Nephron progenitor cell (in vitro differentiated cells): ENCODE measurements around the gene LMX1B.

ENCODE experiments used
- DNase-seq: peaks from one replicate; pipeline ENCODE4 v3.0.0; 2021
- H3K27ac Mint-ChIP-seq: 2 replicates; pipeline ENCODE4 v1.8.0; 2021; ENCODE audit warnings: mild to moderate bottlenecking, moderate library complexity, mixed read lengths
- H3K27me3 Mint-ChIP-seq: 2 replicates; pipeline ENCODE4 v1.8.0; 2021; ENCODE audit warnings: mild to moderate bottlenecking, low read depth, mixed read lengths; ENCODE audit not compliant: poor library complexity
- H3K36me3 Mint-ChIP-seq: 2 replicates; pipeline ENCODE4 v1.8.0; 2021; ENCODE audit warnings: low read depth, mixed read lengths
- H3K4me1 Mint-ChIP-seq: 2 replicates; pipeline ENCODE4 v1.8.0; 2021; ENCODE audit warnings: mixed read lengths
- H3K4me3 Mint-ChIP-seq: 2 replicates; pipeline ENCODE4 v1.8.0; 2021; ENCODE audit warnings: mild to moderate bottlenecking, moderate library complexity, mixed read lengths
- H3K9me3 Mint-ChIP-seq: 2 replicates; pipeline ENCODE4 v1.8.0; 2021; ENCODE audit warnings: mild to moderate bottlenecking, moderate library complexity, mixed read lengths
- TF ChIP-seq, protein P1 (sequence below): fragments of 200-600 bp; sonication (generic); IDR thresholded peaks from 2 replicates; pipeline ENCODE4 v1.5.0; 2021; ENCODE audit warnings: antibody characterized with exemption

The LMX1B gene

DNA sequence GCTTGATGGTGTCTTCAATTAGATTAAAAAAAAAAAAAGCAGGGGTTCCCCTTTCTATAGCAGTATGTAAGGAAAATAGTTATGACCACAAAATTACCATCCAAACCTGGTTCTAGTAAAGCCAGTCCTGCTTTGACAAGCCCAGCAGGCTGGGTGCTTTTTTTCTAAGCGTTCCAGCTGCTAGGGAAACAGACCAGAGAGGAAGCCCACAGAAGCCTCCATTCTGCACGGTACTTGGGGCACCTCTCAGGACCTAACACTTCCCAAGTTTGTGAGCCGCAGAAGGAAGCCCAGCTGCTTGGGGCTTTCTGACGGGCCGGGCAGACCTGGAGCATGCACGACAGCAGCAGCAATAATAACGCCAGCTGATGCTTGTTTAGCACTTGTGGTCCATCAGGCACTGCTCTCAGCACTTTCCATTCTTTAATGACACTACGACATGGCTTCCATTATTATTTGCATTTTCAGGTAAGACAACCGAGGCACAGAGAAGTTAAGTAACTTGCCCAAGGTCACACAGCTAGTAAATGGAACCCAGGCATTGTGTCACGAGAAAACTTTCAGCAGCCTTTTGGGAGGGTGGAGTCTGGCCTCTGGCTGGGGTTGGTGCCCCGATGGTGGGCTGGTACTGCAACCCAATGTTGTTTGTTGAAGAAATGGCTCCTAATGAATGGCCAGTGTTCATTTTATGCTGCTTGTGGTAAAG is 15.4 kb downstream of the LMX1B start:
- Mint-ChIP-seq H3K4me1 (peaks cover 89% of the 10 kb centered on the region), H3K27me3 (peaks cover 66% of the 10 kb centered on the region), H3K27ac (peak overlapping the region; percentile 48), H3K4me3 (peak overlapping the region; percentile 48), H3K36me3 (no peaks in the 10 kb centered on the region), H3K9me3 (no peaks in the 10 kb centered on the region)
- TF ChIP-seq, protein P1, sequence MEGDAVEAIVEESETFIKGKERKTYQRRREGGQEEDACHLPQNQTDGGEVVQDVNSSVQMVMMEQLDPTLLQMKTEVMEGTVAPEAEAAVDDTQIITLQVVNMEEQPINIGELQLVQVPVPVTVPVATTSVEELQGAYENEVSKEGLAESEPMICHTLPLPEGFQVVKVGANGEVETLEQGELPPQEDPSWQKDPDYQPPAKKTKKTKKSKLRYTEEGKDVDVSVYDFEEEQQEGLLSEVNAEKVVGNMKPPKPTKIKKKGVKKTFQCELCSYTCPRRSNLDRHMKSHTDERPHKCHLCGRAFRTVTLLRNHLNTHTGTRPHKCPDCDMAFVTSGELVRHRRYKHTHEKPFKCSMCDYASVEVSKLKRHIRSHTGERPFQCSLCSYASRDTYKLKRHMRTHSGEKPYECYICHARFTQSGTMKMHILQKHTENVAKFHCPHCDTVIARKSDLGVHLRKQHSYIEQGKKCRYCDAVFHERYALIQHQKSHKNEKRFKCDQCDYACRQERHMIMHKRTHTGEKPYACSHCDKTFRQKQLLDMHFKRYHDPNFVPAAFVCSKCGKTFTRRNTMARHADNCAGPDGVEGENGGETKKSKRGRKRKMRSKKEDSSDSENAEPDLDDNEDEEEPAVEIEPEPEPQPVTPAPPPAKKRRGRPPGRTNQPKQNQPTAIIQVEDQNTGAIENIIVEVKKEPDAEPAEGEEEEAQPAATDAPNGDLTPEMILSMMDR: no peak
- DNase-seq: no peak

DNA sequence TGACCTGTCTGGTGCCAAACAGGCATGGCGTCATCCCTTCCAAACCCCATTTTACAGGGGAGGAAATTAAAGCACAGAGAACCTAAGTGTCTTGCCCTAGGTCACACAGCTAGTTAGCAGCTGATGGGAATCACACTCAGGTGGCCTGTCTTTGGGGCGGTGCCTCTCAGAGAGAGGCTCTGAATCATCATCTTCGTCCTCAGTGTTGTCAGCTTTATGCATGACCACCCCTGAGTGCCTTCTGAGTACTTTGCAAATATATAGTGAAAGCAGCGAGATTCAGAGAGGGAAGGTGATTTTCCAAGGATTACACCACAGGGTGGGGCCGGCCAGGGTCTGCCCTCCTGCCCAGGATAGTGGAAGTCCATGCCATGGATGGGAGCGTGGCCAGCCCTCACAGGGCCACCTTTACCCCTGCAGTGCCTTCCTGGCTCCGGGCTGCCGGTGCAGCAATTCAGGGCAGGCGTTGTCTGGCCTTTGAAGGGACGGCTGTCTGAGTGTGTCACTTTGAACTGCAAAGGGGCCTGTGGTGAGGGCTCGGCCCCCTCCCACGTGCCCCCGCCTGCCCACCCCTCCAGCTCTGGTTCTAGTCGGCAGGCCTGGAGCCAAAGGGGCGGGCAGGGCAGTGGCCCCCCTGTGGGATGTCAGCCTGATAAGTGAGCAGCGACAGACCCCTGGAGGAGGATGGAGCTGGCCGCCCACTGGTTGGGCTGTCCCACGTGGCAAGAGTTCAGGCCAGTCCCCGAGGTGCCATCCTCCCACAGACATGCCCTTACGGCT is 16.9 kb downstream of the LMX1B start:
- H3K4me1 Mint-ChIP-seq: peaks cover 83% of the 10 kb centered on the region
- peak; percentile 51 for DNase-seq

DNA sequence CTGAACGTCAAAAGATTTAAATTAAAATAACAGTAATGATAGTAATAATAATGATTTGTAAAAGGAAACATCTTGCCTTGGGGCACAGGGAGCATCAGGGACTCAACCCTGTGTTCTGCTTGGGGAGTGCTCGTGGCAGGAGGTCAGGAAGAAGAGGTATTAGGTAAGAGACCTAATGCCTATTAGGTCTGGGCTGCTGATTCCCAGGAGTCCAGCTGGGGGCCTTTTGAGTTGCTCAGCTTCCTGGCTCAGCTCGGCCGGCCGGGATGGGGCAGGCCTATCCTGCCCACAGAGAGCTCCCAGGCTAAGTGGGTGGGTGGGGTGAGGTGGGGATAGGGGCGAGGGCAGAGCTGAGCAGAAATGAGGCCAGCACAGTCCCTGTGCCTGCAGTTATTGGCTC is 17.5 kb downstream of the LMX1B start:
- TF ChIP-seq, protein P1: no peak
- H3K27me3 Mint-ChIP-seq: peaks cover 70% of the 10 kb centered on the region
- H3K4me1 Mint-ChIP-seq: peaks cover 84% of the 10 kb centered on the region
- peak; percentile 41 for DNase-seq
- H3K36me3 Mint-ChIP-seq: no peaks in the 10 kb centered on the region
- no peaks in the 10 kb centered on the region for H3K9me3 Mint-ChIP-seq
- H3K4me3 Mint-ChIP-seq: no peak overlapping the region
- H3K27ac Mint-ChIP-seq: peak overlapping the region; percentile 48

More for the DNA sequence above, 16.9 kb downstream of the LMX1B start:
- Mint-ChIP-seq H3K27ac (peak overlapping the region; percentile 48), H3K4me3 (peak overlapping the region; percentile 30), H3K36me3 (no peaks in the 10 kb centered on the region), H3K27me3 (peaks cover 71% of the 10 kb centered on the region), H3K9me3 (no peaks in the 10 kb centered on the region)
- TF ChIP-seq, protein P1: no peak

DNA sequence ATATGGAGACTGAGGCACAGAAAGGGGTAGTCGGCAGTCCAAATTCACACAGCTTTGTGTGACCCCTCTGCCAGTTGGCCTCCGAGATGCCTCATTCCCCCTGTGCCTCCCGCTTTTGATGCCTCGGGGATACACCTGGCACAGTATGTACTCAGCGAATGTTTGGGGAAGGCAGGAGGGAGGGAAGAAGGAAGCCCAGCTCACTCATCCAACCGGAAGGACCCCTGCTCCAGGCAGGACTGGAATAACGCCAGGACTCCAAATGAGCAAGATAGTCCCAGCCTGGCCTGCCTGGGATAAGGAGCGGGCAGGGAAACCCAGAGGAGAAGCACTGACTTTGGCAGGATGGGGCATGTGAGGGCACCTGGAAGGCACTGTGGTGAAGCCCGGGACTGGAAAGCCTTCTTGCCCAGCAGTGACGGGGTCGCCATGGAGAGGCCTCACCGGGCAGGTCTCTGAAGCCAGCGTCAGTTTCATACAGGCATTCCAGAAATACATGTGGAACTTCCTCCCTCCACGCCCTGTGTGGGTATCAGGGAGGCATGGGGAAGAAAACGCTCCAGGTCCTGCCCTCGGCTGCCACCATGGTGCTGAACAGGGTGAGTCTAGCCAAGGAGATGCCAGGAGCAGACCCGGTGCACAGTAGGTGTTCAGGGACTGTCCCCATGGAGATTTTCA is 20.3 kb downstream of the LMX1B start:
- TF ChIP-seq, protein P1: no peak
- Mint-ChIP-seq H3K27ac (no peak overlapping the region), H3K27me3 (peaks cover 82% of the 10 kb centered on the region), H3K36me3 (no peaks in the 10 kb centered on the region), H3K9me3 (no peaks in the 10 kb centered on the region), H3K4me3 (no peak overlapping the region), H3K4me1 (peaks cover 80% of the 10 kb centered on the region)
- DNase-seq: no peak

DNA sequence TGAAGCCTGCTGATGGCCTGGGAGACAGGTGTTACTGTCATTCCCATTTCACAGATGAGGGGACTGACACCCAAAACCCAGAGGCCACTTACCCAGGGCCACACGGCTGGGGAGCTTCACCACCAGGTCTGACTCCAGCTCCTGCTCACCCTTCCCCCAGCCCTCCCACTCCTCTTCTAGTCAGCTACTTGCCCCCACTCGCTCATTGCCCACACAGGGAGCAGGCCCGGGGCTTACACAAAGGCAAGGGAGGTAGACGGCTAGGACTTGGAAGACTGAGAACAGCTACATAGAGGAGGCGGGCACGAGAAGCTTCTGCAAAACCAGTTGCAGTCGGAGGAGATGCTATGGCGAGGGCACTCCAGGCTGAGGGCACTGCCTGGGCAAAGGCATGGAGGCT is 21.3 kb downstream of the LMX1B start:
- no peak for DNase-seq
- peaks cover 78% of the 10 kb centered on the region for H3K4me1 Mint-ChIP-seq
- no peak overlapping the region for H3K4me3 Mint-ChIP-seq
- TF ChIP-seq, protein P1: no peak
- H3K36me3 Mint-ChIP-seq: no peaks in the 10 kb centered on the region
- H3K9me3 Mint-ChIP-seq: no peaks in the 10 kb centered on the region
- H3K27ac Mint-ChIP-seq: no peak overlapping the region
- H3K27me3 Mint-ChIP-seq: peaks cover 84% of the 10 kb centered on the region
